ENCODE data around the gene MRPL47.

MRPL47 gene

DNA sequence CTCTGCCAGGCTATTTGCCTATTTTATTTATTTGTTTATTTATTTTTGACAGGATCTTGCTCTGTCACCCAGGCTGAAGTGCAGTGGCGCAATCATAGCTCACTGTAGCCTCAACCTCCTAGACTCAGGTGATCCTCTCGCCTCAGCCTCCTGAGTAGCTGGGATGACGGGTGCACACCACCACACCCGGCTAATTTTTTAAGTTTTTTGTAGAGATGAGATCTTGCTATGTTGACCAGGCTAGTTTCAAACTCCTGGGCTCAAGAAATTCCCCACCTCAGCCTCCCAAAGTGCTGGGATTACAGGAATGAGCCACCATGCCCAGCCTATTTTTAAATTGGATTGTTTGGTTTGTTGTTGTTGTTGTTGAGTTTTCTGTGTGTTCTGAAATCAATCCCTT lies 5.6 kb upstream of the MRPL47 start:
- H3K4me3 ChIP-seq (ENCODE audit: low read depth, low read length) = no peak overlapping the region
- TF ChIP-seq, protein P1, sequence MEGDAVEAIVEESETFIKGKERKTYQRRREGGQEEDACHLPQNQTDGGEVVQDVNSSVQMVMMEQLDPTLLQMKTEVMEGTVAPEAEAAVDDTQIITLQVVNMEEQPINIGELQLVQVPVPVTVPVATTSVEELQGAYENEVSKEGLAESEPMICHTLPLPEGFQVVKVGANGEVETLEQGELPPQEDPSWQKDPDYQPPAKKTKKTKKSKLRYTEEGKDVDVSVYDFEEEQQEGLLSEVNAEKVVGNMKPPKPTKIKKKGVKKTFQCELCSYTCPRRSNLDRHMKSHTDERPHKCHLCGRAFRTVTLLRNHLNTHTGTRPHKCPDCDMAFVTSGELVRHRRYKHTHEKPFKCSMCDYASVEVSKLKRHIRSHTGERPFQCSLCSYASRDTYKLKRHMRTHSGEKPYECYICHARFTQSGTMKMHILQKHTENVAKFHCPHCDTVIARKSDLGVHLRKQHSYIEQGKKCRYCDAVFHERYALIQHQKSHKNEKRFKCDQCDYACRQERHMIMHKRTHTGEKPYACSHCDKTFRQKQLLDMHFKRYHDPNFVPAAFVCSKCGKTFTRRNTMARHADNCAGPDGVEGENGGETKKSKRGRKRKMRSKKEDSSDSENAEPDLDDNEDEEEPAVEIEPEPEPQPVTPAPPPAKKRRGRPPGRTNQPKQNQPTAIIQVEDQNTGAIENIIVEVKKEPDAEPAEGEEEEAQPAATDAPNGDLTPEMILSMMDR (conservative IDR thresholded peaks at IDR 0.05; ENCODE audit: low read depth, low read length) = no peak
- no peak for DNase-seq (ENCODE audit: low read depth)

DNA sequence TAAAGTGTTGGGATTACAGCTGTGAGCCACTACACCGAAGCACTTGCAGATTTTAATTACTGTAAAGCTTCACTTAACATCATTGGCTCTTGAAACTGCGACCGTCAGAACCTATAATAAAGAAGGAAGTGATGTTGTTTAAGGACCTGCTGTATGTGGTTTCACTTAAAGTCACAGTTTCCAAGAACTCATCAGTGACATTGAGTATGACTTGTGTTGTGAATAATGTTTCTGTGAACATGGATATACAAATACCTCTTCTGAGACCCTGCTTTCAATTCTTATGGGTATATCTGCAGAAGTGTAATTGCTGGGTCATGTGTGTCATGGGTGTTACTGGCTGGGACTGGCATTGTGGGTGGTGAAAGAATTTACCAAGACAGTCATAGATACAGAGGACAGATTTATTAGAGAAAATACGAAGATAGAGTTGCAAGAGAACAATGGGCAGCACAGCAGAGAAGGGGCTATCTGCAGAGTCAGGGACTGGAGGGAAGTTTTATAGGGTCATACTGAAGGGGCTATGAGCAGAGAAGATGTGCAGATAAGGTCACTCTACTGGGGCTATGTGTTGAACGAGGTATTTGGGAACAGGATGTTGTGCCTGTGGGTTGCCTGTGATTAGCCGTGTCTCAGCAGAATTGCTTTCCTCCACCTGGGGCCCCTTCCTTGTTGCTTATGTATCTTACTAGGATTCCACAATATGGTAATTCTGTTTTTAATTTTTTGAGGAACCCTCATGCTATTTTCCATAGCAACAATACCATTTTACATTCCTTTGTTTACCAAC lies 4.7 kb upstream of the MRPL47 start:
- TF ChIP-seq, protein P1 (conservative IDR thresholded peaks at IDR 0.05; ENCODE audit: low read depth, low read length) = no peak
- no peak overlapping the region for H3K4me3 ChIP-seq (ENCODE audit: low read depth, low read length)
- no peak for DNase-seq (ENCODE audit: low read depth)

DNA sequence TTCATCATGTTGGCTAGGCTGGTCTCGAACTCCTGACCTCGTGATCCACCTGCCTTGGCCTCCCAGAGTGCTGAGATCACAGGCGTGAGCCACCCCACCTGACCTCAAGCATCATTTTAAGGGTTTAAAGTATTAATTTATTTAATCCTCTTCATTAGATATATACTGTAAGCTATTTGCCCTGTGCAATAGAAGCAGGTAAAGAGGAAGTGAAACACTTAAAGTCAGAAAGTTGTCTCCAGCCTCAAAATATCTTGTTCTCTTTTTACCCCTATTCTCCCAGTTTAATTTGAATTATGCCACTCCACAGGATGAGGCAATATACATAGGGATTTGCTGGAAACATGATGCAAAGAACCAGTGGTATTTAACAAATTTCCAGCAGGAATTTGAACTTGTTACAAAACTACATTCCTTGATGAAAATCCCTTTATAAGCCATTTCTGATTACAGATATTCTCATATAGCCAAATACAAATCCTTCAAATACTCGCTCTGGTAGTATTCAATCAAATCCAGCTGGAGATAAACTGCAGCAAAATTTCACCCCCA lies 2.2 kb upstream of the MRPL47 start:
- DNase-seq (ENCODE audit: low read depth) = no peak
- TF ChIP-seq, protein P1 (conservative IDR thresholded peaks at IDR 0.05; ENCODE audit: low read depth, low read length) = no peak
- no peak overlapping the region for H3K4me3 ChIP-seq (ENCODE audit: low read depth, low read length)

DNA sequence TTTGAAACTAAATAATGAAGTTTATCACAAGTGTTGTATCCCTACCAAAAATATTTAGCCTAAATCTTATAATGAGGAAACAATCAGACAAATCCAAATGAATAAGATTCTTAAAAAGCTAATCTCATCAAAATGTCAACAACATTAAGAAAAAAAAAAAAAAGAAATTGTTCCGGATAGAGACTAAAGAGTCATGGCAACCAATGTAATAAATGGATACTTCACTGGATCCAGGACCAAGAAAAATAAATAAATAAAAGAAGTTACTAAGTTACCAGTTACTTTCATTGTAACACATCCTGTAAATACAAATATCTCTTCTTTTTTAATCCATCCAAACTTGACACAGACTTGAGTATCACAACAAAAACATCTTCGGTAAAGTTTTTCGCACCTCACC lies 607 bp downstream of the MRPL47 start:
- peak; percentile 4 for DNase-seq (ENCODE audit: low read depth)
- H3K4me3 ChIP-seq (ENCODE audit: low read depth, low read length) = peak overlapping the region; percentile 98
- TF ChIP-seq, protein P1 (conservative IDR thresholded peaks at IDR 0.05; ENCODE audit: low read depth, low read length) = no peak

DNA sequence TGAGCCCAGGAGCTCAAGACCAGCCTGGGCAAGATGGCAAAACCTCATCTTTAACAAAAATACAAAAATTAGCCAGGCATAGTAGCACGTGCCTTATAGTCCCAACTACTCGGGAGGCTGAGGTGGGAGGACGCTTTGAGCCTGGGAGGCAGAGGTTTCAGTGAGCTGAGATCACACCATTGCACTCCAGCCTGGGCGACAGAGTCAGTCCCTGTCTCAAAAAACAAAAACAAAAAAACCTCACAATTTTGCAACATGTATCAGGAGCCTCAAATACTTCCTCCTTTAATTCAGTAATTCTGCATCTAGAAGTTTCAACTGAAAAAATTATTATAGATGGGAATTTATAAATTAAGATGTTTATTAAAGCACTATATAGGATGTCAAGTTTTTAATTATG lies 1.1 kb downstream of the MRPL47 start:
- no peak for DNase-seq (ENCODE audit: low read depth)
- H3K4me3 ChIP-seq (ENCODE audit: low read depth, low read length) = peak overlapping the region; percentile 98
- TF ChIP-seq, protein P1 (conservative IDR thresholded peaks at IDR 0.05; ENCODE audit: low read depth, low read length) = no peak

DNA sequence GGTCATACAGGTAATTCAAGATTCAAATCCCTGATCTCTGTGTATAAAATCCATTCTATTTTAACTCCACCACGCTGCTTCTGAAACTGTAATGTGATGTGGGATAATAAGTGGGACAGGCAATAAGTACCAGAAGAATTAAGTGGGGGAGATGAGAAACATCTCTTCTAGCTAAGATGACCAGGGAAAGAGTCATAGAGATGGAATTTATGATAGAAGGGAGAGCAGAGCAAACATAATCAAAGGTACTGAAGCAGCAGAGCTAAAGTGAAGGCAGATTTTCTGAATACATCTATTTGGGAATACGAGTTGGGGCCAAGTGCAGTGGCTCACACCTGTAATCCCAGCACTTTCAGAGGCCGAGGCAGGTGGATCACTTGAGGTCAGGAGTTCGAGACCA lies 4.9 kb downstream of the MRPL47 start:
- no peak for DNase-seq (ENCODE audit: low read depth)
- H3K4me3 ChIP-seq (ENCODE audit: low read depth, low read length) = no peak overlapping the region
- TF ChIP-seq, protein P1 (conservative IDR thresholded peaks at IDR 0.05; ENCODE audit: low read depth, low read length) = no peak

DNA sequence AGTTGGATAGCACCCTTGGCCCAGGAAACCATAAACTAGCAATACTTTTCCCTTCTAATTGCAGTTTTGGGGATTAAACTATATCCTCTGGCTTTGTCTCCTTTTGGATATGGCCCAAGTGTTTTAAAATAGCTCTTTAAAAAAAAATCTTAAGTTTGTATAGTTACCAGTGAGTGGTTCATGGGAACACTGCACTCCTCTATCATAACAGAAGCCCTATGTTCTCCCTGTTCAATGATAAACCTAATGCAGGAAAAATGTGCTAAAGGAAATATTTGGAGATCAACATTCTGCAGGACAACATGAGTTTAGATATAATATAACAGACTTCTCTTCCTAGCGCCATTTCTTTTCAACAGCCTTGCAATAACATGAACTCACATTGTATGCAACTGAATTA lies 13.1 kb downstream of the MRPL47 start:
- H3K4me3 ChIP-seq (ENCODE audit: low read depth, low read length) = no peak overlapping the region
- DNase-seq (ENCODE audit: low read depth) = peak; percentile 16
- TF ChIP-seq, protein P1 (conservative IDR thresholded peaks at IDR 0.05; ENCODE audit: low read depth, low read length) = no peak

Measured in choroid plexus epithelial cell (primary cell).